NB4 (cell line): ENCODE results near the gene FGF19.

Experiments
- DNase-seq: peaks from one replicate; pipeline ENCODE4 v3.0.0; 2010; ENCODE audit warnings: low read depth
- H3K4me3 ChIP-seq: one replicate; pipeline ENCODE4 v1.5.1; 2011; ENCODE audit warnings: mild to moderate bottlenecking, low read depth, low read length, moderate library complexity
- CTCF ChIP-seq: IDR thresholded peaks from one replicate; pipeline ENCODE4 v1.5.1; 2012; ENCODE audit warnings: low read depth, low read length
- MAX ChIP-seq: IDR thresholded peaks from 2 replicates; pipeline ENCODE4 v1.6.1; 2011; ENCODE audit warnings: low read depth, low read length
- MYC ChIP-seq: IDR thresholded peaks from 2 replicates; pipeline ENCODE4 v1.6.1; 2011; ENCODE audit warnings: low read depth, low read length
- POLR2A ChIP-seq: IDR thresholded peaks from 2 replicates; pipeline ENCODE4 v1.6.1; 2011; ENCODE audit warnings: mild to moderate bottlenecking; ENCODE audit not compliant: insufficient read length; ENCODE audit errors: extremely low read depth

Gene FGF19

GRCh38 chr11:69651834-69652620 is 51.8 kb downstream of the FGF19 start:
- no peak for DNase-seq
- TF ChIP-seq MAX = no peak

GRCh38 chr11:69650832-69651344 is 52.9 kb downstream of the FGF19 start:
- DNase-seq = no peak
- TF ChIP-seq MAX (no peak), CTCF (no peak), POLR2A (no peak), MYC (no peak)
- H3K4me3 ChIP-seq = no peak overlapping the region

More at GRCh38 chr11:69651834-69652620, 51.8 kb downstream of the FGF19 start:
- no peak overlapping the region for H3K4me3 ChIP-seq

- no peak for TF ChIP-seq POLR2A
- no peak for TF ChIP-seq MAX
- no peak for TF ChIP-seq MYC
- no peak for TF ChIP-seq CTCF
- no peak overlapping the region for H3K4me3 ChIP-seq
- no peak for DNase-seq
Observed at GRCh38 chr11:69650081-69650831, 53.6 kb downstream of the FGF19 start.

GRCh38 chr11:69649576-69649900 is 54.3 kb downstream of the FGF19 start:
- TF ChIP-seq CTCF = no peak
- no peak for TF ChIP-seq MAX
- TF ChIP-seq POLR2A = no peak
- H3K4me3 ChIP-seq = no peak overlapping the region
- no peak for DNase-seq

GRCh38 chr11:69648679-69649575 is 54.9 kb downstream of the FGF19 start:
- no peak for DNase-seq
- TF ChIP-seq CTCF (no peak), POLR2A (no peak), MAX (no peak), MYC (no peak)
- H3K4me3 ChIP-seq = no peak overlapping the region
